NB4 (cell line): ENCODE measurements around the gene PPY.

Source experiments
- DNase-seq: peaks from one replicate; pipeline ENCODE4 v3.0.0; 2010; ENCODE audit warnings: low read depth
- H3K4me3 ChIP-seq: one replicate; pipeline ENCODE4 v1.5.1; 2011; ENCODE audit warnings: mild to moderate bottlenecking, low read depth, low read length, moderate library complexity
- CTCF ChIP-seq: IDR thresholded peaks from one replicate; pipeline ENCODE4 v1.5.1; 2012; ENCODE audit warnings: low read depth, low read length
- MAX ChIP-seq: IDR thresholded peaks from 2 replicates; pipeline ENCODE4 v1.6.1; 2011; ENCODE audit warnings: low read depth, low read length
- MYC ChIP-seq: IDR thresholded peaks from 2 replicates; pipeline ENCODE4 v1.6.1; 2011; ENCODE audit warnings: low read depth, low read length
- POLR2A ChIP-seq: IDR thresholded peaks from 2 replicates; pipeline ENCODE4 v1.6.1; 2011; ENCODE audit warnings: mild to moderate bottlenecking; ENCODE audit not compliant: insufficient read length; ENCODE audit errors: extremely low read depth

The PPY gene

GRCh38 chr17:43918026-43918389, 24.3 kb downstream of the PPY start:
- DNase-seq: no peak
- no peak overlapping the region for H3K4me3 ChIP-seq
- no peak for TF ChIP-seq CTCF
- no peak for TF ChIP-seq POLR2A
- no peak for TF ChIP-seq MYC
- no peak for TF ChIP-seq MAX

- no peak overlapping the region for H3K4me3 ChIP-seq
- DNase-seq: peak; percentile 51
- TF ChIP-seq CTCF (peak; percentile 49), MAX (no peak)
Observed at GRCh38 chr17:43917348-43918025, 24.8 kb downstream of the PPY start.

- TF ChIP-seq CTCF (no peak), MAX (no peak), MYC (no peak), POLR2A (no peak)
- no peak for DNase-seq
- H3K4me3 ChIP-seq: no peak overlapping the region
Observed at GRCh38 chr17:43917016-43917347, 25.3 kb downstream of the PPY start.

- DNase-seq: no peak
- TF ChIP-seq MAX (no peak), CTCF (no peak), MYC (no peak), POLR2A (no peak)
- no peak overlapping the region for H3K4me3 ChIP-seq
Observed at GRCh38 chr17:43916385-43916784, 25.9 kb downstream of the PPY start.

- no peak overlapping the region for H3K4me3 ChIP-seq
- TF ChIP-seq MAX (no peak), CTCF (no peak), MYC (no peak), POLR2A (no peak)
- no peak for DNase-seq
Observed at GRCh38 chr17:43915559-43915958, 26.7 kb downstream of the PPY start.

GRCh38 chr17:43914451-43914850, 27.8 kb downstream of the PPY start:
- TF ChIP-seq POLR2A: no peak
- TF ChIP-seq MYC: no peak
- TF ChIP-seq CTCF: no peak
- TF ChIP-seq MAX: no peak
- DNase-seq: no peak
- no peak overlapping the region for H3K4me3 ChIP-seq
